GM18520 (cell line): ENCODE data around the gene KCNK3.

Source experiments
- ATAC-seq: cut with Tn5 transposase; IDR thresholded peaks from one replicate; pipeline ENCODE4 v1.9.1; 2021; ENCODE audit not compliant: unreplicated experiment

Gene KCNK3

GRCh38 chr2:26778507-26778906 is 86.0 kb downstream of the KCNK3 start:
- ATAC-seq: no peak

DNA sequence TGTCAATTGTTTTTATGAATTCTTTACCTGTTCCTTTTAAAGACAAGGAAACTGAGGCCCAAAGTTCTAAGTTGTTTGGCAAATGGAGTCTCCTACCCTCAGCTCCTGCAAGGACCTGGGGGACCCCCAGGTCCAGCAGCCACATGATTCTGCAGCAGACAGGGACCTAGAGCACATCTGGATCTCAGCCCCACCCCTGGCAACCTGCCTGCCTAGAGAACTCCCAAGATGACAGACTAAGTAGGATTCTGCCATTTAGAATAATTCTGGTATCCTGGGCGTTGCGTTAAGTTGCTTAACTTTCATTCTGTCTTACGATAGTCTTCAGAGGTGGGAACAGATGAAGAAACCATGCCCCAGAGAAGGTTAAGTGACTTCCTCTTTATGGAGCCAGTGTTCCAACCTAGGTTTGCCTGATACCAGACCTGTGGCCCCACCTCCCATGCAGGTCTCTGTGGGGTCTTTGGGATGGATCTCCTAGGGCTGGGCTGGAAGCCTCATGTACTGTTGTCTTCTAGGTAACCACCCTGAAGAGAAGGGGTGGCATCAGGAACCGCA is 87.8 kb downstream of the KCNK3 start:
- no peak for ATAC-seq
